Measurements from ENCODE around the gene SRC. TPM values are rescaled to one million over a fixed set of nuclear protein-coding genes. Genes with fewer than 3 reads are reported as not detected.

SRC gene
- total RNA-seq = 10 to 100 TPM; 13.5 to 31.4 (median 17.7) TPM

DNA sequence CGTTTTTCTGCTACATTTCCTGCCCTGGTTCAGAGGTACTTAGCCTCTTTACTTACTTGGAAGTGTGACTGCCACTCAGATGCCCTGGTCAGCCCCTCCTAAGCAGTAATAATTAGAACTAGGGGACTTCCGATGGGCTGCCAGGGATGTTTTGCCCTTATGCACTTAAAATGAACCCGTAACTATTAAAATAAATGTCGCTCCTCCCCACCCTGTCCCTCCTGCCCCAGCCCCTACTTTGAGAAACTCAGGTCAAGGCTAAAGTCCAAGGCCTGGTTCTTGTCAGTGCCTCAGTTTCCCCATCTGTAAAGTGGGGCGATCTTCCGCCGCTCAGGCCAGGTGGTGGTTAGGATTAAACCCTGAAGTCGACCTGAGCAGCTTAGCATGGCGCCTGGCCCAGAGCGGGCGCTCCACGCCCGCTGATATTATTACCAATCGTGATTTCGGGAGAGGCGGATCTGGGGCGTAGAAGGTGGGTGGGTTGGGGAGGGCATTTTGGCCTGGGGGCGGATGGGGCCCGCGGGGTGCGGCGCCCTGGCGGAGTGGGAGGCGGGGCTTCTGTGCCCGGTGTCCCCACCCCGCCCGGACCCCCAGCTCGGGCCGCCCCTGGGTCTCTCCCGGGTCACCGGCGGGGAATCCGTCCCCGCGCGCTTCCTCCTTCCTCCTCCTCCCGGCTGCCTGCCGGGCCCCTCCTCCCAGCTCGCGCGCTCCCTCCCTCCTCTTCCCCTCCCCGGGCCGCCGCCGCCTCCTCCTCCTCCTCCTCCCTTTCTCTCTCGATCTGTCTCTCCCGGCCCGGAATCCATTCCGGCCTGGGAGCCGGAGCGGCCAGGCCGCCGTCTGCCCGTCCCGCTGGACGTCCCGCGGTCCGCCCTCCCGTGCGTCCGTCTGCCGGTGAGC is at the start of gene SRC:
Gene SRC, plus strand, starts transcription at position 802 of the 897 bp plus-strand sequence. CDS start 38,014 bp downstream, outside the sequence.
- peaks cover 0 to 2% of the 10 kb centered on the region in 2 donors for H3K4me1 ChIP-seq (replicated peaks in 1 of 2)
- in situ Hi-C loops (cut with MboI; ENCODE audit: low pct_unique_long_range_greater_than_20kb in 2 of 9, low sequenced_read_pairs in 9 of 9, unreplicated experiment in 9 of 9) = no loop called here
- WGBS, 10 experiments = 20 to 92% (median 79%) methylated on average over 1 to 2 of the region's 63 CpGs; no CpG with 5 or more reads in 6 of the 10 experiments
- peak within 1 kb of the TSS; percentile 70 to 93 (median 84) for H3K4me3 ChIP-seq
- peak within 1 kb of the TSS; percentile 58 to 83 for H3K27ac ChIP-seq
- ATAC-seq (replicated peaks in 6 of 8) = peak; percentile 70 to 86 (median 78)

GRCh38 chr20:37296371-37296770 is 49.6 kb upstream of the SRC start:
- in situ Hi-C loops (cut with MboI; ENCODE audit: low pct_unique_long_range_greater_than_20kb in 2 of 9, low sequenced_read_pairs in 9 of 9, unreplicated experiment in 9 of 9) = loop anchor here in 1 of 9 experiments (25.0 kb wide), 1 partner anchor 91 kb away; no protein-coding TSS in a partner anchor
- ATAC-seq (replicated peaks in 6 of 8) = no peak

DNA sequence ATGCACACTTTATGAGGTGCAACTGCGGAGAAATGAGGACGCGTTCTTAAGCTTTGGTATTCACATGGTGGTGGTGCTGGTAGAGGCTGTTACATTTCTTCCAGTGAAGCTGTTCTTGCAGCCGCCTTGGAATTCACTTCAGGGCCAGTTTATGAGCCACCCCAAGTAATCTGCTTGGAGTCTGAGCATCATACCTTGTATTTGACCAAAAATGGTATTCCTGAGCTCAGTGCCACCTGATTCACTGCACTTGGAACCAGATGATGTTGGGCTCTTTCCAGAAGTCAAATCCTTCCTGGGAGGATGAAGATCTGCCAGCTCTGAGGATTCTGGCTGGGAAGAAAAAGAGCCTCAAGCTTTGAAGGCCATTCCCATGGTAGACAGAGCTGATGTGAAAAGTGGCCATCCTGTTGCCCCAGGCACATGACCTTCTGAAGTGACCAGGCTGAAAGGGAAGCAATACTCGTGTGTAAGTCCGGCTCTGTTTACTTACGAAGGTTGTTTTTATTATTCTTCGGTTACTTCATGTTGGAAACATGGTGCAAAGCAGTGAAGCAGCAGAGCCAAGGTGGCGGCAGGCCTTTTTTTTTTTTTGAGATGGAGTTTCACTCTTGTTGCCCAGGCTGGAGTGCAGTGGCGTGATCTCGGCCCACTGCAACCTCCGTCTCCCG is 48.7 kb upstream of the SRC start:
- H3K4me3 ChIP-seq = no peak overlapping the region
- ATAC-seq (replicated peaks in 6 of 8) = peak in 2 of 8 experiments; percentile 5 to 25
- H3K27ac ChIP-seq = no peak overlapping the region
- in situ Hi-C loops (cut with MboI; ENCODE audit: low pct_unique_long_range_greater_than_20kb in 2 of 9, low sequenced_read_pairs in 9 of 9, unreplicated experiment in 9 of 9) = loop anchor here in 1 of 9 experiments (25.0 kb wide), 1 partner anchor 90 kb away; no protein-coding TSS in a partner anchor
- 64 to 100% (median 91%) methylated on average over 1 to 8 of the region's 13 CpGs; no CpG with 5 or more reads in 3 of the 10 experiments for WGBS, 10 experiments
- peaks cover 0 to 12% of the 10 kb centered on the region in 2 donors for H3K4me1 ChIP-seq (replicated peaks in 1 of 2)

More at GRCh38 chr20:37296371-37296770, 49.6 kb upstream of the SRC start:
- Histone ChIP-seq H3K4me3 (no peak overlapping the region), H3K4me1 (replicated peaks in 1 of 2) (peaks cover 0 to 12% of the 10 kb centered on the region in 2 donors), H3K27ac (no peak overlapping the region)
- WGBS, 10 experiments = 20 to 100% (median 76%) methylated on average over 1 to 2 of the region's 2 CpGs

DNA sequence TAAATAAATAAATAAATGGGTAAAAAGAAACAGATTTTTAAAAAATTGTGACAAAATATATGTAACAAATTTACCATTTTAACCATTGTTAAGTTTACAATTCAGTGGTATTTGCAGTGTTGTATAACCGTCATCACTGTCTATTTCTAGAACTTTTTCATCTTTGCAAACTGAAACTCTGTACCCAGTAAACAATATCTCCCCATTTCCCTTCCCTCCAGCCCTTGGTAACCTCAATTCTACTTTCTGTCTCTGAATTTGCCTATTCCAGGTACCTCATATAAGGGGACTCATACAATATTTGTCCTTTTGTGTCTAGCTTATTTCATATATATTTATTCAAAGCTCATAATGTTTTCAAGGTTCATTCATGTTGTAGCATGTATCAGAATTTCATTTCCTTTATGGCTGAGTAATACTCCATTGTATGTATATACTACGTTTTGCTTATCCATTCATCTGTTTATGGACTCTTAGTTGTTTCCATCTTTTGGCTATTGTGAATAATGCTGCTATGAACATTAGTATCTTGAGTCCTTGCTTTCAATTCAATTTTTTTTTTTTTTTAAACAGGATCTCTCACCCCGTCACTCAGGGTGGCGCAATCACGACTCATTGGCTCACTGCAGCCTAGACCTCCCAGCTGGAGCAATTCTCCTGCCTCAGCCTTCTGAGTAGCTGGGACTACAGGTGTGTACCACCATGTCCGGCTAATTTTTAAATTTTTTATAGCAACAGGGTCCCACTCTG is 47.6 kb upstream of the SRC start:
- no peak overlapping the region for H3K4me3 ChIP-seq
- no peak overlapping the region for H3K27ac ChIP-seq
- peaks cover 0 to 12% of the 10 kb centered on the region in 2 donors for H3K4me1 ChIP-seq (replicated peaks in 1 of 2)
- ATAC-seq (replicated peaks in 6 of 8) = no peak
- WGBS, 10 experiments = 67 to 100% (median 100%) methylated on average over 1 to 6 of the region's 6 CpGs
- in situ Hi-C loops (cut with MboI; ENCODE audit: low pct_unique_long_range_greater_than_20kb in 2 of 9, low sequenced_read_pairs in 9 of 9, unreplicated experiment in 9 of 9) = loop anchor here in 1 of 9 experiments (25.0 kb wide), 1 partner anchor 89 kb away; no protein-coding TSS in a partner anchor

- in situ Hi-C loops (cut with MboI; ENCODE audit: low pct_unique_long_range_greater_than_20kb in 2 of 9, low sequenced_read_pairs in 9 of 9, unreplicated experiment in 9 of 9) = loop anchor here in 1 of 9 experiments (25.0 kb wide), 1 partner anchor 87 kb away; no protein-coding TSS in a partner anchor
- Histone ChIP-seq H3K4me1 (replicated peaks in 1 of 2) (peaks cover 0 to 10% of the 10 kb centered on the region in 2 donors), H3K4me3 (no peak overlapping the region), H3K27ac (no peak overlapping the region)
- 87 to 100% (median 94%) methylated on average over 3 to 5 of the region's 6 CpGs; no CpG with 5 or more reads in 2 of the 10 experiments for WGBS, 10 experiments
- no peak for ATAC-seq (replicated peaks in 6 of 8)
Observed at GRCh38 chr20:37299718-37300528, 46.0 kb upstream of the SRC start.

- in situ Hi-C loops (cut with MboI; ENCODE audit: low pct_unique_long_range_greater_than_20kb in 2 of 9, low sequenced_read_pairs in 9 of 9, unreplicated experiment in 9 of 9) = no loop called here
- H3K27ac ChIP-seq = no peak overlapping the region
- WGBS, 10 experiments = 86 to 100% (median 100%) methylated on average over 1 to 5 of the region's 9 CpGs; no CpG with 5 or more reads in 7 of the 10 experiments
- no peak for ATAC-seq (replicated peaks in 6 of 8)
- no peaks in the 10 kb centered on the region for H3K4me1 ChIP-seq (replicated peaks in 1 of 2)
- H3K4me3 ChIP-seq = no peak overlapping the region
Observed at GRCh38 chr20:37301120-37301519, 44.8 kb upstream of the SRC start.

GRCh38 chr20:37301558-37301957 is 44.4 kb upstream of the SRC start:
- 80 to 100% (median 94%) methylated on average over 1 to 2 of the region's 3 CpGs; no CpG with 5 or more reads in 3 of the 10 experiments for WGBS, 10 experiments
- ATAC-seq (replicated peaks in 6 of 8) = no peak
- in situ Hi-C loops (cut with MboI; ENCODE audit: low pct_unique_long_range_greater_than_20kb in 2 of 9, low sequenced_read_pairs in 9 of 9, unreplicated experiment in 9 of 9) = no loop called here
- Histone ChIP-seq H3K4me3 (no peak overlapping the region), H3K4me1 (replicated peaks in 1 of 2) (no peaks in the 10 kb centered on the region), H3K27ac (no peak overlapping the region)

DNA sequence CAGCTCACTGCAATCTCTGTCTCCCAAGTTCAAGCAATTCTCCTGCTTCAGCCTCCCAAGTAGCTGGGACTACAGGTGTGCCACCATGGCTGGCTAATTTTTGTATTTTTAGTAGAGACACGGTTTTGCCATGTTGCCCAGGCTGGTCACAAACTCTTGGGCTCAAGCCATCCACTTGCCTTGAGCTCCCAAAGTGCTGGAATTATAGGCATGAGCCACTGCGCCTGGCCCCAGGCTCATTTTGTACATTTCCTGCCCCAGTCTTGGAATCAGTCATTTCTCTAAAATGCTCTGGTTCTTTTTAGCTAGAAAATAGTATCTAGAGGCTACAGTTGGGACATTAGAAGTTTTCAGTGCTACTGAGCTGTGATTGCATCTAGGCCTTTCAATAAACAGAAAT is 43.0 kb upstream of the SRC start:
- in situ Hi-C loops (cut with MboI; ENCODE audit: low pct_unique_long_range_greater_than_20kb in 2 of 9, low sequenced_read_pairs in 9 of 9, unreplicated experiment in 9 of 9) = no loop called here
- H3K27ac ChIP-seq = no peak overlapping the region
- 80 to 100% (median 94%) methylated on average over 1 to 2 of the region's 2 CpGs; no CpG with 5 or more reads in 3 of the 10 experiments for WGBS, 10 experiments
- no peak overlapping the region for H3K4me3 ChIP-seq
- ATAC-seq (replicated peaks in 6 of 8) = no peak
- H3K4me1 ChIP-seq (replicated peaks in 1 of 2) = no peaks in the 10 kb centered on the region

DNA sequence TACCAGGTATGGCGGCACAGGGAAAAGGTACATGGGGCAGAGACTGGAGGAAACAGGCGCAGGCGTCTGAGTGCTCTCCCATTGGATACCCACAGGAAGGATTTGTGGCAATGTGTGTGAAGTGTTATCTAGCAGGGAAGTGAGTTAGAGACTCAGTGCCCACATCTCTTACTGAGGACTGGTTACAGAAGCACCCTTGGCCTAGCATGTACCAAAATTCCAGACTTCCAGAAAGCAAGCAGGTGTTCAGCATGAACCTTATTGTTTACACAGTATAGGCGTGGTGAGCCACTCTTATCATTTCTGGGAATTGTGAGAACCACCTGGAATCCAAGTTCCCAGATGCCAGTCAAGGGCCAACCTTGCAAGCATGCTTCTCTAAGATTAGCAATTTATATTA is 42.3 kb upstream of the SRC start:
- peak in 1 of 8 experiments; percentile 50 for ATAC-seq (replicated peaks in 6 of 8)
- in situ Hi-C loops (cut with MboI; ENCODE audit: low pct_unique_long_range_greater_than_20kb in 2 of 9, low sequenced_read_pairs in 9 of 9, unreplicated experiment in 9 of 9) = no loop called here

DNA sequence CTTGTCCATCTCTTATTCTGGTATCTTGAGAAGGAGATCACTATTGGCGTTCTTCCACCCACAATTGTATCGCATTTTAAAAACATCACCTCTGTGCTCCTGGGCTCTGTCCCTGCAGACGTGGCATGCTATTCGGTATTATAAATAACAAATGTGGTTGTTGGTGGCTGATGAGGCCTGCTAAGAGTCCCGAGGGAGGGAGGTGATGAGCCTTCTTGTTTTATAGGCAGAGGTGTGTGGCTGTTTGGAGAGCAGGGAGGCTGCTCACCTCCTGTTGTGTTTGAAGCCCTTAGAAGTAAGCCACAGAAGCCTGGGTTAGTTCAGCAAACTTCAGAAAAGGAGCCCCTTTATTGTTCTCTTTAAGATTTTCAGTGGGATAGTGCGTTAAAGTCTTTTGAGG is 40.9 kb upstream of the SRC start:
- in situ Hi-C loops (cut with MboI; ENCODE audit: low pct_unique_long_range_greater_than_20kb in 2 of 9, low sequenced_read_pairs in 9 of 9, unreplicated experiment in 9 of 9) = no loop called here
- no peak overlapping the region for H3K27ac ChIP-seq
- no peak for ATAC-seq (replicated peaks in 6 of 8)
- peaks cover 0 to 6% of the 10 kb centered on the region in 2 donors for H3K4me1 ChIP-seq (replicated peaks in 1 of 2)
- 81 to 100% (median 95%) methylated on average over 1 to 4 of the region's 6 CpGs; no CpG with 5 or more reads in 4 of the 10 experiments for whole genome bisulfite sequencing, 10 experiments
- H3K4me3 ChIP-seq = no peak overlapping the region

More for the DNA sequence above, 42.3 kb upstream of the SRC start:
- WGBS, 10 experiments = 83 to 100% (median 100%) methylated on average over 1 to 3 of the region's 4 CpGs; no CpG with 5 or more reads in 3 of the 10 experiments
- Histone ChIP-seq H3K4me1 (replicated peaks in 1 of 2) (no peaks in the 10 kb centered on the region), H3K27ac (no peak overlapping the region), H3K4me3 (no peak overlapping the region)

DNA sequence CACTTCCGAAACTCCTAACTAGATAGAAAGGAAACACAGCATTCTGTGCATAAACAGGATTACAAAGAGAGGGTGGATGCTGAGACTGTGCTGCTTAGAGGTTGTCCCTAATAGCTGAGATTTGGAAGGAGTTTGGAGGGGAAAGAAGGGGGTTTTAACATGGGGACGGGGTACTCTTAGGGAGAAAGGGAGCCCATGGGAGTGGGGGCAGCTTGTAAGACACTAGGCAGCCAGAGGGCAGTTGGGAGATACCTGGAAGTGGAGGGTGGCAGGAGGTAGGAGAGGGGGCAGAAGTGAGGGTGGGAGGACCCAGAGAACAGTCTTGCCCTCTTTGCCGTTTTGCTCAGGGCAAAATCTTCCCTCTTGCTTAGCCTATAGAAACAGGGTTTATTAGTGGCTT is 40.1 kb upstream of the SRC start:
- H3K27ac ChIP-seq = no peak overlapping the region
- WGBS, 10 experiments = 74 to 100% (median 96%) methylated on average over 1 to 2 of the region's 3 CpGs; no CpG with 5 or more reads in 2 of the 10 experiments
- in situ Hi-C loops (cut with MboI; ENCODE audit: low pct_unique_long_range_greater_than_20kb in 2 of 9, low sequenced_read_pairs in 9 of 9, unreplicated experiment in 9 of 9) = no loop called here
- ATAC-seq (replicated peaks in 6 of 8) = no peak
- H3K4me1 ChIP-seq (replicated peaks in 1 of 2) = peaks cover 0 to 13% of the 10 kb centered on the region in 2 donors
- no peak overlapping the region for H3K4me3 ChIP-seq

Measured in motor neuron (in vitro differentiated cells).